GM18909 (cell line): ENCODE measurements around the gene TTLL11.

Experiments
- ATAC-seq: cut with Tn5 transposase; IDR thresholded peaks from one replicate; pipeline ENCODE4 v1.9.1; 2021; ENCODE audit warnings: mild to moderate bottlenecking; ENCODE audit not compliant: unreplicated experiment, poor library complexity

Gene TTLL11

GRCh38 chr9:122111413-122112085 lies 18.4 kb upstream of the TTLL11 start:
- no peak for ATAC-seq

GRCh38 chr9:122110100-122110833 lies 17.2 kb upstream of the TTLL11 start:
- ATAC-seq, result no peak

DNA sequence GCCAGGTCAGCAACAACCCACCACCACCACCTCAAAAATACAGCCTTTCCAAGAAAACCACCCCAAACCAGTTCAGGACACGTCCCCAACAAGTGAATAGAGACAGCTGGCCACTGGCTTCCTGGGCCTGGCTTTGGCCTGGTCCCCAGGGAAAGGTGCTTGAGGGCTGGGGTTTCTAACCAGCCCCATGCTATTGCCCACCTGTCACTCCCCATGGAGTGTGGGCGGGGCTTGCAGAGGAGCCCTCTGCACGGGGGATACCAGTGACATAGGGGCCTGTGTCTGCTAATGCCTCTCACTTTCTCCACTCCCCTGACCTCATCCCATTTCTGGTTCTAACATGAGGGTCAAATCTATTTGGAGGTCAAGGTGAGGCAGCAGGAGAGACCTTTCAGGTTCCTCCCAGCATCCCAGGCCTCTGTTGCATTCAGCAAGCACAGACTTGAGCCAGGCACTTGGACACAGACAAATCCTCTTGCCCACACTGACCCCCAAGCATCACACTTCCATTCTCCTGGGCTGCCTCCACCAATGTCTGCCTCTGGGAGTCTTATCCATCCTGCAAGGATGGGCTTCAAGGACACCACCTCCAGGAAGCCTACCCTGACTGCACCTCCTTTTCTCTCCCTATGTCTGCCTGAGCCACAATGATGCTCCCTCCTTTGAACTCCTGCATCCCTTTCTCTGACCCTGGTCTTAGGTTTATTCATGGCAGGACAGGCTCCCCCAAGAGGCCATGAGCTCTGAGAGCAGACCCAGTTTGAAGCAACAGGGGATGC lies 16.1 kb upstream of the TTLL11 start:
- no peak for ATAC-seq

- no peak for ATAC-seq
These were observed 14.2 kb upstream of the TTLL11 start for GRCh38 chr9:122107291-122107805.

DNA sequence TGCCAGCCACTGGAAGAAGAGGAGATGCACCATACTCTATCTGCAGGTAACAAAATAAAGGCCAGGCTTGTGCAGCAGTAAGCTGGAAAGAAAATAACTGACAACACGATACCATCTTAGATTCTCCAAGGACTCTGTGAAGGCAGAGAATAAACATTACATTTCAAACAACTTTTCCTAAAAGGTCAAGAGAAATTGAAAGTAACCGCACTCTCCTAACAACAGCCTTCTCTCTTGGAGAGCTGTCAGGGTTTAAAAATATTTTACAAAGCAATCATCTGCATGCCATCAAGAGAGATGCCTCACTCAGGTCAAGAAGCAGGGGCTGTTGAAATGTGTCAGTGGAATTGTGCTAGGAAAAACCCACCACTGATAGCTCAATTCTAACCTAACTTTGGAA lies 13.5 kb upstream of the TTLL11 start:
- ATAC-seq, result no peak

DNA sequence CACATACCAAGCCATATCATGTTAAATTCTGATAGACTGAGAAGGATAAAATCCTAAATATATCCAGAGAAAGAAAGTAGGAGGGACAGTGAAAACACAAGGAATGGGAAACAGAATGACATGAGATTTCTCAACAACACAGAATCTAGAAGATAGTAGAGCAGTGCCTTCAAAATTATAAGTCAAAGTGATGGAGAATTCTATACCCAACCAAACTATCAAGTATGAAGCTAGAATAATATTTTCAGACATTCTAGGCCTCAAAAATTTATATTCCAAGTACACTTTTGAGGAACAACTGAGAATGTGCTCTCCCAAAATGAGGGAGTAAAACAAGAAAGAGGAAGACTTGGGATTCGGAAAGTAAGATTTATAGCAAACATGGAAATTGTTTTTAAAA lies 10.9 kb upstream of the TTLL11 start:
- ATAC-seq, result no peak

- no peak for ATAC-seq
These were observed 9.0 kb upstream of the TTLL11 start for GRCh38 chr9:122102156-122102555.

DNA sequence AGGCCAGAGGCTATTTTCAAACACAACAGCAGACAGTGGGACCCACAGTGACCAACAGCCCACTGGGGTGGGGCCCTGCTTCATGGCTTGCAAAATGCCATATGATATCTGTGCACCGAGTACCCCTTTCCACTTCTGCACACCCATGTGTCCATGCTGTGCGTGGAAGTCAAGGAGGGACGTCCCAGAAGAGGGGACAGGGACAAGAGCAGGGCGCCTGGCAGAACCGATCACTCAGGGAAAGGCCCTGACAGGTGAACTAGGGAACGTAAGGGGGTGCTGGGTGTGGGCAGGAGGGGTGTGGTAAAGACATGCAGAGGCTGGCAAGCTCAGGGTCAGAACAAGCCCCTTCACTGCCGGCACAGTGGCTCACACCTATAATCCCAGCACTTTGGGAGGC lies 7.6 kb upstream of the TTLL11 start:
- no peak for ATAC-seq

DNA sequence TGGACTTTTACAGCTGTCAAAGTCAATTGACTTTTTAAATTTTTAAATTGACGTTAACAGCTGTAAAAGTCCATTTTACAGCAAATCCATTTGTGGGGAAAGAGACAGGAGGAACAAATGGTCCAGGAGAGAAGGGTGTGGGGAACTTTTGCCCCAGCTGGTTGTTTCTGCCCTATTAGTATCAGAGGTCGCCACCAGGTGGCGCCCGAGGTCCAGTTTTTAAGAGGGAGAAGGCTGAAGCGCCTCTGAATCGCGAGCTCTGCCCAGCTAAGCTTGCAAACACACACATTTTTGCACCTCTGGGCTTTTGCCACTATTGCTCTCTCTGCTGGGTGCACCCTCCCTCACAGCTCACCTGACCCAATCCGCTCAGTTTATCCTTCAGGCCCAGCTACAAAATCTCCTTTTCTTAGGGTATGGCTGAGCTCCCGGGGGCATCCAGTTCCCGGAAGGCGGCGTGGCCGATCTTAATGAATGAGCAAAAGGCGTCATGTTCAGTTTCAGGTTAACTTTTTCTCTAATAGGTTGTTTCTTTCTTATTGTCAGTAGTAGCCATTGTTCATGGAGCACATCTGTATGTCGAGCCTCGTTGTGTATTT lies 6.3 kb upstream of the TTLL11 start:
- ATAC-seq, result peak; percentile 63

GRCh38 chr9:122097679-122098315 lies 4.7 kb upstream of the TTLL11 start:
- no peak for ATAC-seq

GRCh38 chr9:122096620-122097415 lies 3.7 kb upstream of the TTLL11 start:
- no peak for ATAC-seq

- no peak for ATAC-seq
These were observed 2.1 kb upstream of the TTLL11 start for GRCh38 chr9:122095010-122095767.

GRCh38 chr9:122091682-122092592 lies 1.2 kb downstream of the TTLL11 start:
- ATAC-seq, result no peak

- ATAC-seq, result no peak
These were observed 2.1 kb downstream of the TTLL11 start for GRCh38 chr9:122090981-122091380.

DNA sequence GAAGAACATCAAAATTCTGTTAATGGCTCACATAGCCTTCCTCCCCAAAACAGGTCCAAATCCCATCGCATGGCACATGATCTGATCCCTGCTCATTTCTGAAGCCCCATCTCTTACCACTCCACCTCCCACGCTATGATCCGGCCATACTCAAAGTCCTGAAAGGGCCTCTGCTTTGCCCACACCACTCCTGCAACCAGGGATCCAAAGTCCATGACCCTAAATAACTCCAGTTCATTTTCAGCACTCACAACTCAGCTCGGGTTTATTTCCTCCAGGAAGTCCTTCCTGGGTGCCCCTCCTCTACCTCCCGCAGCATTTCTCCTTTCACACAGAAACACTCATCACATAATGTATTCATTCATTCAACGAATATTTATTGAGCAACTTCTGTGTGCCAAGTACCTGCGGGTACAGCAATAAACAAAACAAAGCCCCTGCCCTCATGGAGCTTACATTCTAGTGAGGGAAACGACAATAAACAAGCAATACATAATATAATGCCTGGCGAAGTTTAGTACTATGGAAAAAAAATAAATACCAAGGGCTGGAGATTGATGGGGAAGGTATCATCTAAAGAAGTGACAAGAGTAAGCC lies 2.7 kb downstream of the TTLL11 start:
- ATAC-seq, result no peak

GRCh38 chr9:122088880-122089706 lies 4.0 kb downstream of the TTLL11 start:
- ATAC-seq, result no peak
